Right atrium auricular region (tissue), 2 donors: ENCODE measurements around the gene KDM6B. TPM values are rescaled to one million over a fixed set of nuclear protein-coding genes. Genes with fewer than 3 reads are reported as not detected.

ENCODE experiments used
- DNase-seq: peaks from one replicate; pipeline ENCODE4 v3.0.0-alpha.2; 2019; ENCODE audit warnings: low spot score
- H3K27ac ChIP-seq, 2 donors: fragments of 200-600 bp; sonication (generic); 1 replicate in 1 of 2; 2 replicates in 1 of 2; pipeline ENCODE4 v1.5.1; 2016 to 2019
- H3K27me3 ChIP-seq, 2 donors: fragments of 200-600 bp; sonication (generic); one replicate each; pipeline versions ENCODE4 v1.5.1 to v1.6.0; 2017 to 2019
- H3K36me3 ChIP-seq: fragments of 200-600 bp; sonication (generic); one replicate; pipeline ENCODE4 v1.5.1; 2016
- H3K4me1 ChIP-seq, 2 donors: fragments of 200-600 bp; sonication (generic); one replicate each; pipeline versions ENCODE4 v1.5.1 to v1.6.0; 2017 to 2019
- H3K4me3 ChIP-seq, 2 donors: fragments of 200-600 bp; sonication (generic); 1 replicate in 1 of 2; 2 replicates in 1 of 2; pipeline ENCODE4 v1.5.1; 2017 to 2019; ENCODE audit warnings: mild to moderate bottlenecking in 1 of 2, moderate library complexity in 1 of 2
- H3K9me3 ChIP-seq, 2 donors: fragments of 200-600 bp; sonication (generic); one replicate each; pipeline ENCODE4 v1.5.1; 2019
- total RNA-seq, 2 donors: library from RNA; depleted of rRNA; stranded (reverse); fragments of >200 nt; gene quantifications; one replicate each; pipeline ENCODE4 v1.1.0, GENCODE V29; 2016
- TF ChIP-seq, protein P1 (sequence below), 2 donors: fragments of 200-600 bp; sonication (generic); IDR thresholded peaks; one replicate each; pipeline ENCODE4 v1.5.1; 2019; ENCODE audit warnings: antibody characterized with exemption in 2 of 2

KDM6B gene
- total RNA-seq, 2 donors from 2014 or later: 11.0 to 11.1 TPM

DNA sequence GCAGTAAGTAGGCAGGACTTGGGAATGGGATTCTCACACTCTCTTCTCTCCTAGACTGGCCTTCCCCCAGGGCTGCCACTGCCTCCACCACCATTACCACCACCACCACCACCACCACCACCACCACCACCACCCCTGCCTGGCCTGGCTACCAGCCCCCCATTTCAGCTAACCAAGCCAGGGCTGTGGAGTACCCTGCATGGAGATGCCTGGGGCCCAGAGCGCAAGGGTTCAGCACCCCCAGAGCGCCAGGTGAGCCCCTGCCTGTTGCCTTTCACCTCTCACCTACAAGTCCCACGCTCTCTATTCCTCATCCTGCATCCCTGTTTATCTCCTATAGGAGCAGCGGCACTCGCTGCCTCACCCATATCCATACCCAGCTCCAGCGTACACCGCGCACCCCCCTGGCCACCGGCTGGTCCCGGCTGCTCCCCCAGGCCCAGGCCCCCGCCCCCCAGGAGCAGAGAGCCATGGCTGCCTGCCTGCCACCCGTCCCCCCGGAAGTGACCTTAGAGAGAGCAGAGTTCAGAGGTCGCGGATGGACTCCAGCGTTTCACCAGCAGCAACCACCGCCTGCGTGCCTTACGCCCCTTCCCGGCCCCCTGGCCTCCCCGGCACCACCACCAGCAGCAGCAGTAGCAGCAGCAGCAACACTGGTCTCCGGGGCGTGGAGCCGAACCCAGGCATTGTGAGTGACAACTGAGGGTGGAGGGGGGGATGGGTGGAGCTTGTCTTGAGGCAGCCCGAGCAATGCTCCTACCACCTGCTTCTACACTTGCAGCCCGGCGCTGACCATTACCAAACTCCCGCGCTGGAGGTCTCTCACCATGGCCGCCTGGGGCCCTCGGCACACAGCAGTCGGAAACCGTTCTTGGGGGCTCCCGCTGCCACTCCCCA lies 13.0 kb downstream of the KDM6B start:
- H3K36me3 ChIP-seq: peaks cover 47% of the 10 kb centered on the region
- H3K27me3 ChIP-seq: no peaks in the 10 kb centered on the region
- H3K9me3 ChIP-seq: no peaks in the 10 kb centered on the region
- DNase-seq: no peak
- no peak overlapping the region for H3K4me3 ChIP-seq
- H3K4me1 ChIP-seq: peaks cover 0 to 16% of the 10 kb centered on the region in 2 donors
- H3K27ac ChIP-seq: no peak overlapping the region
- TF ChIP-seq, protein P1, sequence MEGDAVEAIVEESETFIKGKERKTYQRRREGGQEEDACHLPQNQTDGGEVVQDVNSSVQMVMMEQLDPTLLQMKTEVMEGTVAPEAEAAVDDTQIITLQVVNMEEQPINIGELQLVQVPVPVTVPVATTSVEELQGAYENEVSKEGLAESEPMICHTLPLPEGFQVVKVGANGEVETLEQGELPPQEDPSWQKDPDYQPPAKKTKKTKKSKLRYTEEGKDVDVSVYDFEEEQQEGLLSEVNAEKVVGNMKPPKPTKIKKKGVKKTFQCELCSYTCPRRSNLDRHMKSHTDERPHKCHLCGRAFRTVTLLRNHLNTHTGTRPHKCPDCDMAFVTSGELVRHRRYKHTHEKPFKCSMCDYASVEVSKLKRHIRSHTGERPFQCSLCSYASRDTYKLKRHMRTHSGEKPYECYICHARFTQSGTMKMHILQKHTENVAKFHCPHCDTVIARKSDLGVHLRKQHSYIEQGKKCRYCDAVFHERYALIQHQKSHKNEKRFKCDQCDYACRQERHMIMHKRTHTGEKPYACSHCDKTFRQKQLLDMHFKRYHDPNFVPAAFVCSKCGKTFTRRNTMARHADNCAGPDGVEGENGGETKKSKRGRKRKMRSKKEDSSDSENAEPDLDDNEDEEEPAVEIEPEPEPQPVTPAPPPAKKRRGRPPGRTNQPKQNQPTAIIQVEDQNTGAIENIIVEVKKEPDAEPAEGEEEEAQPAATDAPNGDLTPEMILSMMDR (IDR thresholded peaks at IDR 0.05): no peak

DNA sequence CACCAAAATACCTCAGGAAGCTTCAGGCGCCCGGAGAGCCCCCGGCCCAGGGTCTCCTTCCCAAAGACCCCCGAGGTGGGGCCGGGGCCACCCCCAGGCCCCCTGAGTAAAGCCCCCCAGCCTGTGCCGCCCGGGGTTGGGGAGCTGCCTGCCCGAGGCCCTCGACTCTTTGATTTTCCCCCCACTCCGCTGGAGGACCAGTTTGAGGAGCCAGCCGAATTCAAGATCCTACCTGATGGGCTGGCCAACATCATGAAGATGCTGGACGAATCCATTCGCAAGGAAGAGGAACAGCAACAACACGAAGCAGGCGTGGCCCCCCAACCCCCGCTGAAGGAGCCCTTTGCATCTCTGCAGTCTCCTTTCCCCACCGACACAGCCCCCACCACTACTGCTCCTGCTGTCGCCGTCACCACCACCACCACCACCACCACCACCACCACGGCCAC lies 14.1 kb downstream of the KDM6B start:
- Histone ChIP-seq H3K27ac (no peak overlapping the region), H3K27me3 (no peaks in the 10 kb centered on the region), H3K4me1 (peaks cover 0 to 22% of the 10 kb centered on the region in 2 donors), H3K4me3 (no peak overlapping the region), H3K9me3 (no peaks in the 10 kb centered on the region), H3K36me3 (peaks cover 59% of the 10 kb centered on the region)
- DNase-seq: no peak
- TF ChIP-seq, protein P1 (IDR thresholded peaks at IDR 0.05): no peak

- peaks cover 0 to 22% of the 10 kb centered on the region in 2 donors for H3K4me1 ChIP-seq
- no peaks in the 10 kb centered on the region for H3K27me3 ChIP-seq
- H3K9me3 ChIP-seq: no peaks in the 10 kb centered on the region
- no peak overlapping the region for H3K27ac ChIP-seq
- no peak overlapping the region for H3K4me3 ChIP-seq
- no peak for DNase-seq
- peaks cover 64% of the 10 kb centered on the region for H3K36me3 ChIP-seq
- TF ChIP-seq, protein P1 (IDR thresholded peaks at IDR 0.05): no peak
Observed at GRCh38 chr17:7848739-7849129, 14.7 kb downstream of the KDM6B start.

DNA sequence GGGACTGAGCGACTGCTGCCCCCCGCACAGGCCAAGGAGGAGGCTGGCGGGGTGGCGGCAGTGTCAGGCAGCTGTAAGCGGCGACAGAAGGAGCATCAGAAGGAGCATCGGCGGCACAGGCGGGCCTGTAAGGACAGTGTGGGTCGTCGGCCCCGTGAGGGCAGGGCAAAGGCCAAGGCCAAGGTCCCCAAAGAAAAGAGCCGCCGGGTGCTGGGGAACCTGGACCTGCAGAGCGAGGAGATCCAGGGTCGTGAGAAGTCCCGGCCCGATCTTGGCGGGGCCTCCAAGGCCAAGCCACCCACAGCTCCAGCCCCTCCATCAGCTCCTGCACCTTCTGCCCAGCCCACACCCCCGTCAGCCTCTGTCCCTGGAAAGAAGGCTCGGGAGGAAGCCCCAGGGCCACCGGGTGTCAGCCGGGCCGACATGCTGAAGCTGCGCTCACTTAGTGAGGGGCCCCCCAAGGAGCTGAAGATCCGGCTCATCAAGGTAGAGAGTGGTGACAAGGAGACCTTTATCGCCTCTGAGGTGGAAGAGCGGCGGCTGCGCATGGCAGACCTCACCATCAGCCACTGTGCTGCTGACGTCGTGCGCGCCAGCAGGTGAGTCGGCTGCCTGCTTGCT lies 15.2 kb downstream of the KDM6B start:
- H3K4me3 ChIP-seq: no peak overlapping the region
- no peaks in the 10 kb centered on the region for H3K27me3 ChIP-seq
- no peak for DNase-seq
- H3K27ac ChIP-seq: no peak overlapping the region
- H3K9me3 ChIP-seq: no peaks in the 10 kb centered on the region
- TF ChIP-seq, protein P1 (IDR thresholded peaks at IDR 0.05): no peak
- peaks cover 66% of the 10 kb centered on the region for H3K36me3 ChIP-seq
- peaks cover 0 to 23% of the 10 kb centered on the region in 2 donors for H3K4me1 ChIP-seq

DNA sequence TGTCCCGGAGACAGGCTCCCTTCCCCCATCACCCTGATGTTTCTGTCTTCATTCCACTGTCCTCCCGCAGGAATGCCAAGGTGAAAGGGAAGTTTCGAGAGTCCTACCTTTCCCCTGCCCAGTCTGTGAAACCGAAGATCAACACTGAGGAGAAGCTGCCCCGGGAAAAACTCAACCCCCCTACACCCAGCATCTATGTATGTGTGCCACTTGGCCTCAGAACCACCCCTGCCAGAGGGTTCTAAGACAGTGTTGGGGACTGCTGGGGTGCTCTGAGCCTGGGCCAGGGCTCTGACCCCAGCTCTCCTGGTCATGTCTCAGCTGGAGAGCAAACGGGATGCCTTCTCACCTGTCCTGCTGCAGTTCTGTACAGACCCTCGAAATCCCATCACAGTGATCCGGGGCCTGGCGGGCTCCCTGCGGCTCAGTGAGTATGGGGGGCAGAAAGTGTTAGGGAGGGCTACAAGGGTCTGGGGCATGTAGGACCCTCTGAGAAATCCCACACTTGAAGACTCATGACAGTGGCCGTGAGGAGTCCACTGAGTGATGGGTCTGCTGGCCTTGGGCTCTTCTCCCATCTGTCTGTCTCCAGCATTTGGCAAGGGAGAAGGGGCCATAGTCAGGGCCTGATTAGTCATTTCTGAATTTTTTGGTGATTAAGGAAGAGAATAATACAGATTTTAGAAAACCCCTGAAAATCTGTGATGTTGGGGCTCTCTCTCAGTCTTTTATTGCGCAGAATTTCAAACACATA lies 15.9 kb downstream of the KDM6B start:
- H3K36me3 ChIP-seq: peaks cover 66% of the 10 kb centered on the region
- TF ChIP-seq, protein P1 (IDR thresholded peaks at IDR 0.05): no peak
- H3K4me3 ChIP-seq: no peak overlapping the region
- DNase-seq: no peak
- H3K27ac ChIP-seq: no peak overlapping the region
- no peaks in the 10 kb centered on the region for H3K27me3 ChIP-seq
- H3K9me3 ChIP-seq: no peaks in the 10 kb centered on the region
- peaks cover 0 to 29% of the 10 kb centered on the region in 2 donors for H3K4me1 ChIP-seq
